SK-N-SH treated with all-trans-retinoic acid at 6 μM for 48 hours (cell line): Measurements from ENCODE around the gene CACNA1C.

Source experiments
- ATAC-seq: fragments of 200-7000 bp; cut with Tn5 transposase; 3 replicates; pipeline ENCODE4 v1.9.1; 2020; ENCODE audit warnings: mild to moderate bottlenecking, moderate library complexity
- ARNTL ChIP-seq: fragments of 450-650 bp; formaldehyde crosslinking; IDR thresholded peaks from 2 replicates; pipeline ENCODE4 v1.5.0; 2020; ENCODE audit warnings: low read depth, mild to moderate bottlenecking, moderate library complexity, borderline replicate concordance
- BACH2 ChIP-seq: fragments of 250-450 bp; sonication (Bioruptor Pico); IDR thresholded peaks from 2 replicates; pipeline ENCODE4 v1.9.0; 2021; ENCODE audit warnings: mild to moderate bottlenecking, borderline replicate concordance
- CREB5 ChIP-seq: fragments of 250-450 bp; sonication (Bioruptor Pico); IDR thresholded peaks from 2 replicates; pipeline ENCODE4 v1.5.1; 2020; ENCODE audit warnings: low read depth, mild to moderate bottlenecking, moderate library complexity
- CSDC2 ChIP-seq: fragments of 250-450 bp; sonication (Bioruptor Pico); IDR thresholded peaks from 2 replicates; pipeline ENCODE4 v1.5.0; 2020; ENCODE audit warnings: mild to moderate bottlenecking, moderate library complexity
- CSRNP3 ChIP-seq: fragments of 250-450 bp; sonication (Bioruptor Pico); IDR thresholded peaks from 2 replicates; pipeline ENCODE4 v1.5.1; 2021; ENCODE audit warnings: mild to moderate bottlenecking, moderate library complexity
- ESRRG ChIP-seq: fragments of 250-450 bp; sonication (Bioruptor Pico); IDR thresholded peaks from 2 replicates; pipeline ENCODE4 v1.6.1; 2021; ENCODE audit warnings: mild to moderate bottlenecking
- GLIS3 ChIP-seq: fragments of 250-450 bp; sonication (Bioruptor Pico); IDR thresholded peaks from 2 replicates; pipeline ENCODE4 v1.5.0; 2020; ENCODE audit warnings: mild to moderate bottlenecking, moderate library complexity
- ISL1 ChIP-seq: fragments of 250-450 bp; sonication (Bioruptor Pico); IDR thresholded peaks from 2 replicates; pipeline ENCODE4 v2.1.2; 2022; ENCODE audit warnings: mild to moderate bottlenecking, moderate library complexity
- OSR1 ChIP-seq: fragments of 250-450 bp; sonication (Bioruptor Pico); IDR thresholded peaks from 2 replicates; pipeline ENCODE4 v1.8.0; 2022; ENCODE audit warnings: moderate library complexity, mild to moderate bottlenecking, inconsistent platforms
- PATZ1 ChIP-seq: fragments of 250-450 bp; sonication (Bioruptor Pico); IDR thresholded peaks from 2 replicates; pipeline ENCODE4 v1.8.0; 2020; ENCODE audit warnings: mild to moderate bottlenecking, moderate library complexity, borderline replicate concordance
- POU6F1 ChIP-seq: fragments of 250-450 bp; sonication (Bioruptor Pico); IDR thresholded peaks from 2 replicates; pipeline ENCODE4 v1.8.0; 2021; ENCODE audit warnings: low read depth, mild to moderate bottlenecking, moderate library complexity, borderline replicate concordance
- PPARA ChIP-seq: fragments of 250-450 bp; sonication (Bioruptor Pico); IDR thresholded peaks from 2 replicates; pipeline ENCODE4 v1.5.0; 2020; ENCODE audit warnings: mild to moderate bottlenecking, borderline replicate concordance
- RARB ChIP-seq: fragments of 250-450 bp; sonication (Bioruptor Pico); IDR thresholded peaks from 2 replicates; pipeline ENCODE4 v1.8.0; 2021; ENCODE audit warnings: mild to moderate bottlenecking, moderate library complexity
- SNAI2 ChIP-seq: fragments of 250-450 bp; sonication (Bioruptor Pico); IDR thresholded peaks from 2 replicates; pipeline ENCODE4 v1.5.0; 2020; ENCODE audit warnings: mild to moderate bottlenecking, moderate library complexity
- TCF4 ChIP-seq: fragments of 250-450 bp; sonication (Bioruptor Pico); IDR thresholded peaks from 2 replicates; pipeline ENCODE4 v1.8.0; 2021; ENCODE audit warnings: mild to moderate bottlenecking, moderate library complexity, borderline replicate concordance
- TOX ChIP-seq: fragments of 250-450 bp; sonication (Bioruptor Pico); IDR thresholded peaks from 2 replicates; pipeline ENCODE4 v1.8.0; 2021; ENCODE audit warnings: mild to moderate bottlenecking, moderate library complexity, borderline replicate concordance
- ZC3H10 ChIP-seq: fragments of 250-450 bp; sonication (Bioruptor Pico); IDR thresholded peaks from 2 replicates; pipeline ENCODE4 v1.5.1; 2021; ENCODE audit warnings: mild to moderate bottlenecking, moderate library complexity
- ZFP3 ChIP-seq: fragments of 250-450 bp; sonication (Bioruptor Pico); IDR thresholded peaks from 2 replicates; pipeline ENCODE4 v1.5.0; 2020; ENCODE audit warnings: mild to moderate bottlenecking, moderate library complexity
- ZFP30 ChIP-seq: fragments of 450-650 bp; formaldehyde crosslinking; IDR thresholded peaks from 2 replicates; pipeline ENCODE4 v1.5.0; 2022; ENCODE audit warnings: mild to moderate bottlenecking, moderate library complexity
- ZNF565 ChIP-seq: fragments of 450-650 bp; formaldehyde crosslinking; conservative IDR thresholded peaks from 2 replicates; pipeline ENCODE4 v1.5.0; 2020; ENCODE audit warnings: low read depth, mild to moderate bottlenecking, moderate library complexity
- ZNF70 ChIP-seq: fragments of 450-650 bp; formaldehyde crosslinking; IDR thresholded peaks from 2 replicates; pipeline ENCODE4 v1.5.0; 2020; ENCODE audit warnings: mild to moderate bottlenecking, moderate library complexity
- ZNF8 ChIP-seq: fragments of 450-650 bp; formaldehyde crosslinking; IDR thresholded peaks from 2 replicates; pipeline ENCODE4 v1.5.0; 2020; ENCODE audit warnings: mild to moderate bottlenecking, moderate library complexity
- TF ChIP-seq, protein P1 (sequence below): fragments of 250-450 bp; sonication (Bioruptor Pico); IDR thresholded peaks from 2 replicates; pipeline ENCODE4 v1.5.0; 2020; ENCODE audit warnings: mild to moderate bottlenecking, moderate library complexity

The CACNA1C gene

GRCh38 chr12:2240390-2240789, 187.6 kb downstream of the CACNA1C start:
- no peak for ATAC-seq
- TF ChIP-seq GLIS3 (CRISPR knock-in tag) (no peak), ISL1 (CRISPR knock-in tag) (no peak), RARB (no peak), SNAI2 (CRISPR knock-in tag) (no peak), ARNTL (CRISPR knock-in tag) (no peak), BACH2 (CRISPR knock-in tag) (no peak), OSR1 (CRISPR knock-in tag) (no peak), CREB5 (CRISPR knock-in tag) (no peak), CSDC2 (CRISPR knock-in tag) (no peak), ZFP30 (no peak), TOX (CRISPR knock-in tag) (no peak), ZFP3 (no peak), ZNF70 (CRISPR knock-in tag) (no peak), PPARA (no peak), CSRNP3 (CRISPR knock-in tag) (no peak)
- TF ChIP-seq, protein P1, sequence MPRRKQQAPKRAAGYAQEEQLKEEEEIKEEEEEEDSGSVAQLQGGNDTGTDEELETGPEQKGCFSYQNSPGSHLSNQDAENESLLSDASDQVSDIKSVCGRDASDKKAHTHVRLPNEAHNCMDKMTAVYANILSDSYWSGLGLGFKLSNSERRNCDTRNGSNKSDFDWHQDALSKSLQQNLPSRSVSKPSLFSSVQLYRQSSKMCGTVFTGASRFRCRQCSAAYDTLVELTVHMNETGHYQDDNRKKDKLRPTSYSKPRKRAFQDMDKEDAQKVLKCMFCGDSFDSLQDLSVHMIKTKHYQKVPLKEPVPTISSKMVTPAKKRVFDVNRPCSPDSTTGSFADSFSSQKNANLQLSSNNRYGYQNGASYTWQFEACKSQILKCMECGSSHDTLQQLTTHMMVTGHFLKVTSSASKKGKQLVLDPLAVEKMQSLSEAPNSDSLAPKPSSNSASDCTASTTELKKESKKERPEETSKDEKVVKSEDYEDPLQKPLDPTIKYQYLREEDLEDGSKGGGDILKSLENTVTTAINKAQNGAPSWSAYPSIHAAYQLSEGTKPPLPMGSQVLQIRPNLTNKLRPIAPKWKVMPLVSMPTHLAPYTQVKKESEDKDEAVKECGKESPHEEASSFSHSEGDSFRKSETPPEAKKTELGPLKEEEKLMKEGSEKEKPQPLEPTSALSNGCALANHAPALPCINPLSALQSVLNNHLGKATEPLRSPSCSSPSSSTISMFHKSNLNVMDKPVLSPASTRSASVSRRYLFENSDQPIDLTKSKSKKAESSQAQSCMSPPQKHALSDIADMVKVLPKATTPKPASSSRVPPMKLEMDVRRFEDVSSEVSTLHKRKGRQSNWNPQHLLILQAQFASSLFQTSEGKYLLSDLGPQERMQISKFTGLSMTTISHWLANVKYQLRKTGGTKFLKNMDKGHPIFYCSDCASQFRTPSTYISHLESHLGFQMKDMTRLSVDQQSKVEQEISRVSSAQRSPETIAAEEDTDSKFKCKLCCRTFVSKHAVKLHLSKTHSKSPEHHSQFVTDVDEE (CRISPR knock-in tag), result no peak

DNA sequence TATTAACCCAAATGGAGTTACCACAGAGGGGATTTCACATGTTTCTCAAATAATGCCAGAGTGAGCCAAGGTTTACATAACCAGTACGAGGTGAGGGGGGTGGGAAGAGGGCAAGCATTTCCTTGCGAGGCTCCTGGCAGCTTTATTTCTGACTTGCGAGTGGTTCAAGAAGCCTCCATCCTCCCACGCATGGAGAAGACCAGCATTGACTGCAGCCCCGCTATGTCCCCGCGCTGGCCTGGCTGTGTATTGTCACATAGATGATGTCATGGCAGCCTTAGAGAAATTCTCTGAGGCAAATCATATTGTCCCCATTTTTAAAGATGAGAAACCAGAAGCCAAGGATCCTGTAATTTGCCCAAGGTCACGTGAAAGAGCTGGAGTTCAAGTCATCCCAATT, 188.2 kb downstream of the CACNA1C start:
- no peak for TF ChIP-seq ZFP30
- TF ChIP-seq CSRNP3 (CRISPR knock-in tag), result no peak
- no peak for TF ChIP-seq ZNF70 (CRISPR knock-in tag)
- no peak for TF ChIP-seq CSDC2 (CRISPR knock-in tag)
- no peak for TF ChIP-seq CREB5 (CRISPR knock-in tag)
- no peak for TF ChIP-seq PPARA
- no peak for TF ChIP-seq ZNF565 (CRISPR knock-in tag)
- no peak for TF ChIP-seq ARNTL (CRISPR knock-in tag)
- TF ChIP-seq TOX (CRISPR knock-in tag), result no peak
- no peak for TF ChIP-seq ESRRG (CRISPR knock-in tag)
- no peak for TF ChIP-seq TCF4 (CRISPR knock-in tag)
- no peak for TF ChIP-seq ZFP3
- TF ChIP-seq BACH2 (CRISPR knock-in tag), result no peak
- no peak for TF ChIP-seq RARB
- no peak for TF ChIP-seq POU6F1 (CRISPR knock-in tag)
- TF ChIP-seq ISL1 (CRISPR knock-in tag), result no peak
- TF ChIP-seq GLIS3 (CRISPR knock-in tag), result no peak
- ATAC-seq, result no peak

DNA sequence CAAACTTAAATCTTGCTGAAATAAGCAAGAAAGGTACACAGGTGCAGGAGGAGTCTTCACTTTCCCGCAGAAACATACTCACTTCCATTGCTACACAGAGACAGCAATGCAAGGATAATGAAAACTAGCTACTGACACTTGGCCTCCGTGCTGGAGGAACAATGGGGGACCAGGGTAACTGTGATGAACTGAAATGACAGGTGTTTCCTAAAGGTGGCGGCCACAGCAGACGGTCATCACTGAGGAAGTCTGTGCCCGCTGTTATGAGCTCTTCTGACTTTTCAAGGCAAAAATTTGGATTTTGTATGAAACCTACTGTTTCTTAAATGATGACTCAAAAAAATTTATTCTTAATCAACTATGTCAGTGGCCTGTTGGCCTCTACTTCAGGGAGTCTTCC, 189.4 kb downstream of the CACNA1C start:
- TF ChIP-seq ISL1 (CRISPR knock-in tag) (no peak), PATZ1 (no peak), TCF4 (CRISPR knock-in tag) (no peak), ZC3H10 (CRISPR knock-in tag) (no peak), ZNF8 (CRISPR knock-in tag) (no peak), ZNF565 (CRISPR knock-in tag) (no peak), CSDC2 (CRISPR knock-in tag) (no peak)

More for the DNA sequence above, 189.4 kb downstream of the CACNA1C start:
- ATAC-seq, result no peak
